Ishikawa (cell line): ENCODE measurements around the gene MAN2B2.

Experiments used
- CEBPB ChIP-seq: IDR thresholded peaks from 2 replicates; pipeline ENCODE4 v1.6.1; 2012
- CREB1 ChIP-seq: IDR thresholded peaks from 2 replicates; pipeline ENCODE4 v1.6.1; 2012; ENCODE audit warnings: low read depth
- EGR1 ChIP-seq: IDR thresholded peaks from 2 replicates; pipeline ENCODE4 v1.6.1; 2012
- EP300 ChIP-seq: IDR thresholded peaks from 2 replicates; pipeline ENCODE4 v1.6.1; 2012; ENCODE audit warnings: borderline replicate concordance
- FOXM1 ChIP-seq: IDR thresholded peaks from 2 replicates; pipeline ENCODE4 v1.6.1; 2012; ENCODE audit warnings: low read depth, borderline replicate concordance
- NFIC ChIP-seq: IDR thresholded peaks from 2 replicates; pipeline ENCODE4 v1.6.1; 2012
- RAD21 ChIP-seq: IDR thresholded peaks from 2 replicates; pipeline ENCODE4 v1.6.1; 2012; ENCODE audit warnings: low read depth
- TAF1 ChIP-seq: IDR thresholded peaks from 2 replicates; pipeline ENCODE4 v1.6.1; 2012; ENCODE audit warnings: low read depth, mild to moderate bottlenecking
- TCF12 ChIP-seq: IDR thresholded peaks from 2 replicates; pipeline ENCODE4 v1.6.1; 2012; ENCODE audit warnings: low read depth
- TEAD4 ChIP-seq: IDR thresholded peaks from 2 replicates; pipeline ENCODE4 v1.6.1; 2012
- YY1 ChIP-seq: IDR thresholded peaks from 2 replicates; pipeline ENCODE4 v1.6.1; 2012; ENCODE audit warnings: low read depth
- ZBTB7A ChIP-seq: IDR thresholded peaks from 2 replicates; pipeline ENCODE4 v1.6.1; 2012; ENCODE audit warnings: low read depth
- TF ChIP-seq, protein P1 (sequence below): IDR thresholded peaks from 2 replicates; pipeline ENCODE4 v1.6.1; 2012
- TF ChIP-seq, protein P2 (sequence below): IDR thresholded peaks from 2 replicates; pipeline ENCODE4 v1.6.1; 2012
- TF ChIP-seq, protein P3 (sequence below): IDR thresholded peaks from 2 replicates; pipeline ENCODE4 v1.6.1; 2012; ENCODE audit warnings: low read depth, mild to moderate bottlenecking

Gene MAN2B2

DNA sequence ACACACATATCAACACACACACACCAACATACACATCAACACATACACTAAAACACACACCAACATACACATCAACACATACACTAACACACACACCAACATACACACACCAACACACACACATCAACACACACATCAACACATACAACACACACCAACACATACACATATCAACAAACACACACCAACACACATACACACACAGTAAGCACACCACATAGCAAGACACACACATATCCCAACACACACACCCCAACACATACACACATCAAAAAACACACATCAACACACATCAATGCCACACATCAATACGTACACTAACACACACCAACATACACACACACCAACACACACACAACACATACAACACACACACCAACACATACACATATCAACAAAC is 40.9 kb upstream of the MAN2B2 start:
- TF ChIP-seq NFIC, result no peak
- no peak for TF ChIP-seq TCF12
- TF ChIP-seq, protein P1, sequence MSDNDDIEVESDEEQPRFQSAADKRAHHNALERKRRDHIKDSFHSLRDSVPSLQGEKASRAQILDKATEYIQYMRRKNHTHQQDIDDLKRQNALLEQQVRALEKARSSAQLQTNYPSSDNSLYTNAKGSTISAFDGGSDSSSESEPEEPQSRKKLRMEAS, result no peak
- TF ChIP-seq ZBTB7A, result no peak
- TF ChIP-seq RAD21, result no peak
- TF ChIP-seq TAF1, result no peak
- TF ChIP-seq FOXM1, result no peak
- no peak for TF ChIP-seq CREB1
- TF ChIP-seq, protein P2, sequence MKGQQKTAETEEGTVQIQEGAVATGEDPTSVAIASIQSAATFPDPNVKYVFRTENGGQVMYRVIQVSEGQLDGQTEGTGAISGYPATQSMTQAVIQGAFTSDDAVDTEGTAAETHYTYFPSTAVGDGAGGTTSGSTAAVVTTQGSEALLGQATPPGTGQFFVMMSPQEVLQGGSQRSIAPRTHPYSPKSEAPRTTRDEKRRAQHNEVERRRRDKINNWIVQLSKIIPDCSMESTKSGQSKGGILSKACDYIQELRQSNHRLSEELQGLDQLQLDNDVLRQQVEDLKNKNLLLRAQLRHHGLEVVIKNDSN, result no peak
- no peak for TF ChIP-seq EP300

DNA sequence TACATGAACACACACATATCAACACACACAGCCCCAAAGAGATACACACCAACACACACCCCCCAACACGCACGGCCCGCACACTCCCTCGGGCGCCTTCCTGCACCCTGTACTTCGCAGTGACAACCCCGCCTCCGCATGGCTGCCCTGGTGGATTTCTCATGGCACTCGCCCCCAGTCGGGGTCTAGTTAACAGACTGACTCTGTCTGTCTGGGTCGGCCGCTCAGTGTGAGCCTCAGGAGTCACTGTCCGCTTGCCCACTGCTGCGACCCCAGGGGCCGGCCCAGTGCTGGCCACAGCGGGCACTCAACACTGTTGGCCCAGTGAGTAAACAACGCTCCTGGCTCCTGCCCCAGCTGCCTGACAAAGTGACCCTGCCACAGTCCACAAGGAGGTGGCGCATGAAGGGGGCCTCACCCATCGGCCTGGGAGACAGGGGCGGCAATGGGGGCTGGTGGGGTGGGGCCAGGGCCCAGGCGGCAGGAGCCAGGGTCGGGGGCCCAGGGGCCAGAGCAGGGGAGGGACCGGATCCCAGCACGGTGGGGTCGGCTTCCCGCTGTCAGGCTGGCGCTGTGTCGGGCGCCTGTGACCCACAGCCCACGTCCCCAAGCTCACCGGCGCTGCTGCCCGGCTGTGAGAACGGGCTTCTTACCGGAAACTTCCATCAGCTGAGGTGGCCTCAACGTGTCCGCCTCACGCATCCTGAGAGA is 40.2 kb upstream of the MAN2B2 start:
- no peak for TF ChIP-seq EP300
- TF ChIP-seq, protein P1, result no peak
- TF ChIP-seq, protein P2, result no peak
- no peak for TF ChIP-seq EGR1
- no peak for TF ChIP-seq RAD21
- TF ChIP-seq FOXM1, result no peak

DNA sequence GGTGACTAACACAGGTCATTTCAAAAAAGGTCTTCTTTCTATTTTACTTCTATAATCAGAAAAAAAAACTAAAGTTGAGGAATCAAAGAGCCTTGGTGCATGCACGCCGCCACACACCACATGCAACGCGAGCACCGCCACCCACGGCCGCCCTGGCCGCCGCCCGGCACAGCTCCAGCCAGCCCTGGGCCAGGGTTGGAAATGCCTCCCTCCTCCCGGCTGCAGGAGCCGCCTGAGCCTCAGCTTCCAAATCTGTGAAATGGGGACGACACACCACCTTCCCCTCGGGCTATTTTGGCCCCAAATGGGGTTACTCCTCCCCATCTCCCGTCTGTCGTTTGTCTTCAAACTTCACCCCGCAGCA is 39.7 kb upstream of the MAN2B2 start:
- TF ChIP-seq CREB1, result no peak
- TF ChIP-seq EP300, result no peak
- TF ChIP-seq CEBPB, result no peak
- TF ChIP-seq TEAD4, result no peak
- TF ChIP-seq, protein P2, result no peak
- TF ChIP-seq FOXM1, result no peak
- no peak for TF ChIP-seq TCF12
- TF ChIP-seq, protein P1, result no peak

DNA sequence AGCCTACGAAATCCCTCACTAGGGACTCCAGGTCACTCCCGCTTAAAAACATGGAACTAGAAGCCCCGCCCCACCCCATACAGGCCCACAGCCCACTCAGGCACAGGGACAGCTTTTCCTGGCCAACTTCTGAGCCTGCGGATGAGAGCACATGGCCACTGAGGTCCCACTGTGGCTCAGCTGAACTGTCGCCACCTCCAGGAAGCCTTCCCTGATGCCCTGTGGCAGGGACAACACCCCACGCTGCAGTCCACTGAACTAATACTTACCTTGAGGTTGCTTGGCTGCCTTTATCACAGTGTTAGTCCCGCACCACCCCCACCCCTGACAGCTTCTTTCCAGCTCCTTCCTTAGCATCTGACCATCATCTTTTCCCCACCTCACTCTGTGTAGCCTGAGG is 39.3 kb upstream of the MAN2B2 start:
- no peak for TF ChIP-seq TEAD4
- TF ChIP-seq FOXM1, result no peak
- TF ChIP-seq, protein P3, sequence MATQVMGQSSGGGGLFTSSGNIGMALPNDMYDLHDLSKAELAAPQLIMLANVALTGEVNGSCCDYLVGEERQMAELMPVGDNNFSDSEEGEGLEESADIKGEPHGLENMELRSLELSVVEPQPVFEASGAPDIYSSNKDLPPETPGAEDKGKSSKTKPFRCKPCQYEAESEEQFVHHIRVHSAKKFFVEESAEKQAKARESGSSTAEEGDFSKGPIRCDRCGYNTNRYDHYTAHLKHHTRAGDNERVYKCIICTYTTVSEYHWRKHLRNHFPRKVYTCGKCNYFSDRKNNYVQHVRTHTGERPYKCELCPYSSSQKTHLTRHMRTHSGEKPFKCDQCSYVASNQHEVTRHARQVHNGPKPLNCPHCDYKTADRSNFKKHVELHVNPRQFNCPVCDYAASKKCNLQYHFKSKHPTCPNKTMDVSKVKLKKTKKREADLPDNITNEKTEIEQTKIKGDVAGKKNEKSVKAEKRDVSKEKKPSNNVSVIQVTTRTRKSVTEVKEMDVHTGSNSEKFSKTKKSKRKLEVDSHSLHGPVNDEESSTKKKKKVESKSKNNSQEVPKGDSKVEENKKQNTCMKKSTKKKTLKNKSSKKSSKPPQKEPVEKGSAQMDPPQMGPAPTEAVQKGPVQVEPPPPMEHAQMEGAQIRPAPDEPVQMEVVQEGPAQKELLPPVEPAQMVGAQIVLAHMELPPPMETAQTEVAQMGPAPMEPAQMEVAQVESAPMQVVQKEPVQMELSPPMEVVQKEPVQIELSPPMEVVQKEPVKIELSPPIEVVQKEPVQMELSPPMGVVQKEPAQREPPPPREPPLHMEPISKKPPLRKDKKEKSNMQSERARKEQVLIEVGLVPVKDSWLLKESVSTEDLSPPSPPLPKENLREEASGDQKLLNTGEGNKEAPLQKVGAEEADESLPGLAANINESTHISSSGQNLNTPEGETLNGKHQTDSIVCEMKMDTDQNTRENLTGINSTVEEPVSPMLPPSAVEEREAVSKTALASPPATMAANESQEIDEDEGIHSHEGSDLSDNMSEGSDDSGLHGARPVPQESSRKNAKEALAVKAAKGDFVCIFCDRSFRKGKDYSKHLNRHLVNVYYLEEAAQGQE, result no peak
- TF ChIP-seq, protein P1, result no peak
- TF ChIP-seq TAF1, result no peak
- TF ChIP-seq EGR1, result no peak
- no peak for TF ChIP-seq ZBTB7A
- no peak for TF ChIP-seq NFIC
- TF ChIP-seq CREB1, result no peak
- no peak for TF ChIP-seq TCF12
- TF ChIP-seq YY1, result no peak
- TF ChIP-seq, protein P2, result no peak
- no peak for TF ChIP-seq EP300
- no peak for TF ChIP-seq CEBPB
- no peak for TF ChIP-seq RAD21

DNA sequence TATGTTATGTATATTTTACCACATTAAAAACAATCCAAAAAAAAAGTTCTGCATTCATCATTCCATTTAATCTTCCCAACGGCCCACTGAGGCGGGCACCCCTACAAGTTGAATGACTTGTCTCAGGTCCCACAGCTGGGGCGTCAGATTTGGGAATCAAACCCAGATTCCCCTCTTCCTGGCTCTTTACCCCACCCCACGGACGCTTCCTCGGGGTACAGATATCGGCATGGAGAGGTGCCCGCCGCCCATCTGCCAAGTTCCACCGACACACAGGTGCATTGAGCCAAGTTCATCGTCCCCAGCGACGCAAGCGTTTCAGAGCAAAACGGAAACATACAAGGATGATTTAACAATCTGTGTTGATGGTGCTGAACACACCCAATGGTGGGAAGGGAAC is 36.9 kb upstream of the MAN2B2 start:
- no peak for TF ChIP-seq TCF12
- no peak for TF ChIP-seq RAD21
- TF ChIP-seq, protein P2, result no peak
- TF ChIP-seq TAF1, result no peak
- TF ChIP-seq, protein P1, result no peak
- no peak for TF ChIP-seq CEBPB
- TF ChIP-seq EP300, result no peak
- TF ChIP-seq NFIC, result no peak
- TF ChIP-seq TEAD4, result no peak
- no peak for TF ChIP-seq CREB1
- TF ChIP-seq FOXM1, result no peak
- no peak for TF ChIP-seq YY1

DNA sequence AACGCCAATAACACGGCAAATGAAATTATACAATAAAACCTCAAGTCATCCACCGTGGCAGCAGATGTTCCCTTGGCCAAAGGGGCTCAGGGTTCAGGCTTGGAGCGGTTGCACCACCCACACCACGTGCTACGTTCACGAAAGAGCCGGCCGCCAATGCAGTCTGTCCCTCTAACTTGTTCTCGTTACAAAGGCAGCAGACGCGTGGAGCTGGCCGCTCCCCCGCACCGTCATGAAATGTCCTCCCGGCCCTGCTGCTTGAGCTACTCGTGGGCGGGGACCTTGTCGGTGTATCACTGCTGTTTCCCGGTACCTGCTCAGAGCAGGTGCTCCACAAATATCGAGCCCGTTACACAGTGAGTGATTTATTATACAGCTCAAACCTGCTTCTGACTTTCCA is 36.4 kb upstream of the MAN2B2 start:
- no peak for TF ChIP-seq EGR1
- TF ChIP-seq TAF1, result no peak
